HEK293T (cell line): ENCODE measurements around the gene TMOD1.

Source experiments
- CTCF ChIA-PET: fragments of 350-600 bp; formaldehyde crosslinking; extraction: SDS; loops from one replicate; lab custom pipeline; 2021; ENCODE audit warnings: antibody characterized with exemption, inconsistent platforms; lab: Yijun Ruan, JAX
- POLR2A ChIA-PET: fragments of 350-600 bp; formaldehyde crosslinking; extraction: SDS; loops from one replicate; lab custom pipeline; 2020; ENCODE audit warnings: antibody characterized with exemption, inconsistent platforms; lab: Yijun Ruan, JAX
- DNase-seq: peaks from one replicate; pipeline ENCODE4 v3.0.0; 2012; ENCODE audit warnings: mixed read lengths; ENCODE audit errors: extremely low spot score
- ARNT ChIP-seq: fragments of 450-650 bp; IDR thresholded peaks from 2 replicates; pipeline ENCODE4 v1.6.1; 2017; ENCODE audit warnings: mild to moderate bottlenecking
- BHLHE40 ChIP-seq: fragments of 450-650 bp; IDR thresholded peaks from 2 replicates; pipeline ENCODE4 v1.6.1; 2016; ENCODE audit warnings: mild to moderate bottlenecking, moderate library complexity, borderline replicate concordance
- CTBP1 ChIP-seq: fragments of 450-650 bp; IDR thresholded peaks from 2 replicates; pipeline ENCODE4 v1.6.1; 2016; ENCODE audit warnings: borderline replicate concordance
- ELF4 ChIP-seq: fragments of 450-650 bp; IDR thresholded peaks from 2 replicates; pipeline ENCODE4 v1.6.1; 2017; ENCODE audit warnings: antibody characterized with exemption
- FOXA1 ChIP-seq: fragments of 450-650 bp; IDR thresholded peaks from 2 replicates; pipeline ENCODE4 v1.6.1; 2016; ENCODE audit warnings: mild to moderate bottlenecking
- FOXK2 ChIP-seq: fragments of 450-650 bp; IDR thresholded peaks from 2 replicates; pipeline ENCODE4 v1.6.1; 2016; ENCODE audit warnings: mild to moderate bottlenecking
- FOXM1 ChIP-seq: fragments of 450-650 bp; IDR thresholded peaks from 2 replicates; pipeline ENCODE4 v1.6.1; 2017; ENCODE audit warnings: mild to moderate bottlenecking, borderline replicate concordance
- HDGF ChIP-seq: fragments of 450-650 bp; IDR thresholded peaks from 2 replicates; pipeline ENCODE4 v1.6.1; 2017; ENCODE audit warnings: antibody characterized with exemption, borderline replicate concordance
- L3MBTL2 ChIP-seq: fragments of 450-650 bp; conservative IDR thresholded peaks from 2 replicates; pipeline ENCODE4 v1.6.1; 2016; ENCODE audit warnings: mild to moderate bottlenecking
- LEF1 ChIP-seq: fragments of 450-650 bp; IDR thresholded peaks from 2 replicates; pipeline ENCODE4 v1.6.1; 2017; ENCODE audit warnings: mild to moderate bottlenecking, borderline replicate concordance
- NFRKB ChIP-seq: fragments of 450-650 bp; IDR thresholded peaks from 2 replicates; pipeline ENCODE4 v1.6.1; 2016; ENCODE audit warnings: mild to moderate bottlenecking, moderate library complexity
- PKNOX1 ChIP-seq: fragments of 450-650 bp; IDR thresholded peaks from 2 replicates; pipeline ENCODE4 v1.6.1; 2016
- SP1 ChIP-seq: fragments of 450-650 bp; IDR thresholded peaks from 2 replicates; pipeline ENCODE4 v1.6.1; 2017
- SUZ12 ChIP-seq: fragments of 450-650 bp; IDR thresholded peaks from 2 replicates; pipeline ENCODE4 v1.6.1; 2016; ENCODE audit warnings: mild to moderate bottlenecking
- TARDBP ChIP-seq: fragments of 450-650 bp; IDR thresholded peaks from 2 replicates; pipeline ENCODE4 v1.6.1; 2016
- ZNF384 ChIP-seq: fragments of 450-650 bp; IDR thresholded peaks from 2 replicates; pipeline ENCODE4 v1.6.1; 2016

The TMOD1 gene

GRCh38 chr9:97567894-97568202 is 66.4 kb downstream of the TMOD1 start:
- no peak for DNase-seq
- POLR2A ChIA-PET = no interaction called here
- TF ChIP-seq FOXM1 = no peak
- CTCF ChIA-PET = no interaction called here

- ChIA-PET CTCF (no interaction called here), POLR2A (no interaction called here)
- no peak for DNase-seq
- no peak for TF ChIP-seq ARNT
- no peak for TF ChIP-seq L3MBTL2
Measured at GRCh38 chr9:97568461-97569275, 67.2 kb downstream of the TMOD1 start.

- no peak for DNase-seq
- TF ChIP-seq CTBP1 = no peak
- no peak for TF ChIP-seq ELF4
- no peak for TF ChIP-seq TARDBP
- TF ChIP-seq ARNT = no peak
- TF ChIP-seq ZNF384 = no peak
- TF ChIP-seq SP1 = no peak
- TF ChIP-seq FOXA1 = no peak
- no peak for TF ChIP-seq FOXM1
- TF ChIP-seq PKNOX1 = no peak
- TF ChIP-seq HDGF = no peak
- no peak for TF ChIP-seq LEF1
- TF ChIP-seq SUZ12 = no peak
- ChIA-PET POLR2A (no interaction called here), CTCF (no interaction called here)
Measured at GRCh38 chr9:97570899-97571298, 69.4 kb downstream of the TMOD1 start.

- TF ChIP-seq SUZ12 (no peak), NFRKB (no peak), ARNT (no peak), L3MBTL2 (no peak), CTBP1 (no peak), FOXA1 (no peak), ZNF384 (no peak), HDGF (no peak), FOXM1 (no peak), ELF4 (no peak), TARDBP (no peak), SP1 (no peak), FOXK2 (no peak), LEF1 (no peak), PKNOX1 (no peak), BHLHE40 (no peak)
- ChIA-PET POLR2A (no interaction called here), CTCF (no interaction called here)
- no peak for DNase-seq
Measured at GRCh38 chr9:97571664-97572063, 70.2 kb downstream of the TMOD1 start.

- no peak for TF ChIP-seq PKNOX1
- TF ChIP-seq FOXA1 = no peak
- TF ChIP-seq BHLHE40 = no peak
- POLR2A ChIA-PET = no interaction called here
- CTCF ChIA-PET = no interaction called here
- no peak for DNase-seq
Measured at GRCh38 chr9:97572196-97572891, 70.9 kb downstream of the TMOD1 start.

GRCh38 chr9:97572892-97573365 is 71.5 kb downstream of the TMOD1 start:
- ChIA-PET POLR2A (no interaction called here), CTCF (no interaction called here)
- DNase-seq = no peak
- TF ChIP-seq BHLHE40 = no peak
- TF ChIP-seq FOXA1 = no peak
- TF ChIP-seq ZNF384 = no peak
- TF ChIP-seq SP1 = no peak
- TF ChIP-seq PKNOX1 = no peak
- no peak for TF ChIP-seq ELF4
- TF ChIP-seq ARNT = no peak
